Activated CD4-positive, alpha-beta T cell treated with anti-CD3 and anti-CD28 coated beads, Interleukin-2, Interleukin-6, amounts not matched to agents 100 ng/mL and 50 ng/mL, durations not matched to agents 16 hours and 8 hours (primary cell): Measurements from ENCODE around the gene FNDC1.
"Not testable (repeated sequence)": the region's sequence is repeated elsewhere in the genome, so short reads cannot be mapped to it uniquely, and the experiment has no call there.

Experiments used
- DNase-seq: peaks from one replicate; pipeline ENCODE4 v3.0.0-alpha.2; 2020

The FNDC1 gene

GRCh38 chr6:159259441-159260125 lies 90.4 kb downstream of the FNDC1 start:
- DNase-seq, result no peak

- DNase-seq, result no peak
These were observed 91.0 kb downstream of the FNDC1 start for GRCh38 chr6:159260208-159260607.

DNA sequence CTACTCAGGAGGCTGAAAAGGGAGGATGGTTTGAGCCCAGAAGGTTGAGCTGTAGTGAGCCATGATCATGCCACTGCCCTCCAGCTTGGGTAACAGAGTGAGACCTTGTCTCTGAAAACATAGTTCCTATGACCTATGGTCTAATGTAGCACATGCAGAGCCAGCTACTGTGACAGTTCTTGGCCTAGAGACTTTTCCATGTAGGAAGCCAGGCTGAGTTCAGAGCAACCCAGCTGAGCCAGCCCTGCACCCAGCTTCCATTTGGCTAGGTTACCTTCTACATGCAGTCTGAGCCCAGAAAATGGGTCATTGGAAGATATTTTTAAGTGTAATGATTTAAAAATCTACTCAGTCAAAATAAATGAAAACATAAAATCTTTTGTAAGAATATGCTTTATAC lies 92.8 kb downstream of the FNDC1 start:
- no peak for DNase-seq

GRCh38 chr6:159262586-159262985 lies 93.4 kb downstream of the FNDC1 start:
- no peak for DNase-seq

- peak; percentile 4 for DNase-seq
These were observed 98.0 kb downstream of the FNDC1 start for GRCh38 chr6:159267165-159267564.

DNA sequence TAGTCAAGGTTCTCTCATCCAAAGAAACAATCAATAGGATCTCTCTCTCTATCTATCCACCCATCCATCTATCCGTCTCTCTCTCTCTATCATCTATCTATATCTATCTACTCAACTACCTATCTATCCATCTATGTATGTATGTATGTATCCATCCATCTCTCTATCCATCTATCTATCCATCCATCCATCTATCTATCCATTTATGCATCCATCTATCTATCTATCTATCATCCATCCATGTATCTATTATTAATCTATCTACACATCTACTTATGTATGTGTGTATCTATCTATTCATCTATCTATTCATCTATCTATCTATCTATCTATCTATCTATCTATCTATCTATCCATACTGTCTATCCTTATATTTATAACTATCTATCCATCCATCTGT lies 99.3 kb downstream of the FNDC1 start:
- DNase-seq, result no peak

DNA sequence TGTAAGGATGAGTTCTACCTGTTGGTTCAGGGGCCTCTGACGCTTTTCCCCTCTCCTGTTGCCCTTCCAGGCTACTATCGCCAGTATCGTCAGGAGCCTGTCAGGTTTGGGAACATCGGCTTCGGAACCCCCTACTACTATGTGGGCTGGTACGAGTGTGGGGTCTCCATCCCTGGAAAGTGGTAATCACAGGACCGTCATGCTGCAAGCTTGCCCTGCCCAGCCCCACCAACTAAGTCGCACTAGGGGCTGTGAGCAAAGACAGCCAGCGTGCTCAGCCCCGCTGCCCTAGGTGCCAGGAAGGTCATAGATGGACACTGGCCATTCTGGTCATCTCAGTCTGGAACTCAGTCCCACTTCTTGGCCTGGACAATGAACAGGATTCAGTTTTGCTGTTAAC lies 102.1 kb downstream of the FNDC1 start:
- no peak for DNase-seq

- DNase-seq, result no peak
These were observed 109.4 kb downstream of the FNDC1 start for GRCh38 chr6:159278626-159279025.

DNA sequence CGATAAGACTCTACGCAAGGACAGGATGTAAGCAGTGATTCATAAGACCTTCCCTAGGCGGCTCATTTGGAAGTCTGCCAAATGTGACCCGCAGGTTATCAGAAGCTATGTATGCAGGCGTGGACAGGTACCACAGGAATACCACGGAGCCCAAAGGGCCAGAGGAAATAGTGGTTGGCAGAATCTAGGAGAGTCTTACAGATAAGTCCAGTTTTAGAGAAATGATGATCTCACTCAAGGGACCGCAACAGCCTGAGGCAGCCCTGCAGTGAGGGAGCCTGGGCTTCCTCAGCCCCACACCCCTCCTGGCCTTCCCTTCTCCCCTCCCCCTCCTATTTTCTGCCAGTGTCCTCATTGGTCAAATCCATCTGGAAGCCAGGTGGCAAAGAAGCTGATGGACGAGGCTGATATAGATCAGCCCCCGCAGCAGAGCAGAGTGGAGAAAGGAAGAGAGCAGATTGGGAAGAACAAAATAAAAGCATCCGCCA lies 110.6 kb downstream of the FNDC1 start:
- DNase-seq, result no peak

GRCh38 chr6:159282421-159282820 lies 113.2 kb downstream of the FNDC1 start:
- DNase-seq, result no peak

- DNase-seq, result not testable (repeated sequence)
These were observed 115.5 kb downstream of the FNDC1 start for GRCh38 chr6:159284661-159285060.

DNA sequence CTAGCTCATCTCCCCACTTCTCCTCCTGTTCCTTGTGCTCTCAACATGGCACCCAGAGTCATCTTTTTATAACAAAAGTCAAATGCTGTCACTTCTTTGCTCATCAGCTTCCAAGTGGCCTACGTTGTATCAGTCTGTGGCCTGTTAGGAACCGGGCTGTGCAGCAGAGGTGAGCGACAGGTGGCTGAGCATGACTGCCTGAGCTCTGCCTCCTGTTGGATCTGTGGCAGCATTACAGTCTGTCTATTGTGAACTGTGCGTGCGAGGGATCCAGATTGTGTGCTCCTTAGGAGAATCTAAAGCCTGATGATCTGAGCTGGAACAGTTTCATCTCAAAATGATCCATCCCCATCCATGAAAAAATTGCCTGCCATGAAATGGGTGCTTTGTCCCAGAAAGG lies 129.6 kb downstream of the FNDC1 start:
- DNase-seq, result no peak

GRCh38 chr6:159299566-159299965 lies 130.4 kb downstream of the FNDC1 start:
- DNase-seq, result no peak

- DNase-seq, result no peak
These were observed 132.1 kb downstream of the FNDC1 start for GRCh38 chr6:159301277-159301676.

DNA sequence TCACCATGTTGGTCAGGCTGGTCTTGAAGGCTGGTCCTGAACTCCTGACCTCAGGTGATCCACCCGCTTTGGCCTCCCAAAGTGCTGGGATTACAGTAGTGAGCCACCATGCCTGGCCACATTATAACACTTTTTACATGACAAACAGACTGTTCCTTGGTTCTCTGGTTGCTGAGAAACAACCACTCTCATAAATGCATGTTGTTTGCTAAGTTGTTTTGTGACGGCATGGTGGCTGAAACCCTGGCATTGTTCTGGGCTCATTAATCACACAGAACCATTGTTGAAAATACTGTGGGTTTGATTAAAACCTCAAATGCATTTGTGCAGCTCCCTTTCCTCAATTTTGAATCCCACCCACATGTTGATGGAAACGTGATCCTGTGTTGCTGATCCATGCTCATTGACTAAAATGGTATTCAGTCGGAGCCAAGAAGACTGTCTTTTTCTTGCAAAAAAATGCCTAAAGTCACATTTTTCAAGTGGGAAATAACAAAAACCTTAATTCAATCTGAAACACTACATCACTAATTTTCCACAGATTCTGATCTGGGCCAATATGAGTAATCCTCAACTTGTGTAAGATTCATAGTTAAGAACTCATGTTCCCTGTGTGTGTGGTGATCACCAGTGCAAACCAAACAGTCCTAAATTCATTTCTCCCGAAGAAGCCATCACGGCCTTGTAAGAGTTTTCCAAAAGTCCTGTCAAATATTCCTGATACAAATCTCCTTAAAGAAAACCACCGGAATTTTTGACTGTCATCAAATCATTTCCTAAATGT lies 132.8 kb downstream of the FNDC1 start:
- DNase-seq, result no peak

GRCh38 chr6:159302594-159302992 lies 133.4 kb downstream of the FNDC1 start:
- no peak for DNase-seq

DNA sequence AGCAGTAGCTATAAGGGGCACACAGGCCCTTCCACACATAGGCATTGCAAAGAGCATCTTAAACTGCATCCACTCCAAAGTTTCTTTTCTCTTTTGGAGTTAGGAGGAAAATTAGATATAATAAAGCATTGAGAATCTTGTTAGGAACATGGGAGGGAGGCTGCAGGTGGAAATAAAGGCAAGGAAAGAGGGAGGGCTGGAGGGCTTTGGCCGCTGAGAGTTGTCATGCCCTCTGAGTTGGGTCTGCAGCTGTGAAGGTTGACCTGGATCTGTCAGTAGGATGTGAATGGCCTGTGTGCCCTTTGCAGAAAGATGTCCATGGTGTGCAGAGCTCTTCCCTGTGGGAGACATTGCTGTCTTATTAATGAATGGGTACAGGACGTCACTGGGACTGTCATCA lies 134.0 kb downstream of the FNDC1 start:
- no peak for DNase-seq

DNA sequence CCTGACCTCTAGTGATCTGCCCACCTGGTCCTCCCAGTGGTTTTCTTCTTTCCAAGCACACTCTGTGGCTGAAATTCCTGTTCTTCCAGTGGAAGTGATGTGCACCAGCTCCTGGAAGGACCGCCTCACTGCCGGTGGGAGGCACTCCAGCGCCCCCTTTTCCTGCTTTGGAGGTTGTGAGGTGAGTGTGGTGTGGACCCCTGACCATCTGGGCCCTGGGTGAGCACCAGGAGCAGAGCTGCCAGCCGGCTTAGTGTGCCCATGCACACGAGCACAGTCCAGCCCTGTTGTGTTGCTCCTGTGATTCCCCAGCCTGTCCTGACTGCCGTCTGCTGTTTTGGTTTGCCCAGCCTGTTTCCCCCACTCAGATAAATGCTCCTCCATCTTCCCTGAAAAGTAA lies 134.6 kb downstream of the FNDC1 start:
- no peak for DNase-seq

GRCh38 chr6:159304641-159305040 lies 135.4 kb downstream of the FNDC1 start:
- DNase-seq, result no peak

DNA sequence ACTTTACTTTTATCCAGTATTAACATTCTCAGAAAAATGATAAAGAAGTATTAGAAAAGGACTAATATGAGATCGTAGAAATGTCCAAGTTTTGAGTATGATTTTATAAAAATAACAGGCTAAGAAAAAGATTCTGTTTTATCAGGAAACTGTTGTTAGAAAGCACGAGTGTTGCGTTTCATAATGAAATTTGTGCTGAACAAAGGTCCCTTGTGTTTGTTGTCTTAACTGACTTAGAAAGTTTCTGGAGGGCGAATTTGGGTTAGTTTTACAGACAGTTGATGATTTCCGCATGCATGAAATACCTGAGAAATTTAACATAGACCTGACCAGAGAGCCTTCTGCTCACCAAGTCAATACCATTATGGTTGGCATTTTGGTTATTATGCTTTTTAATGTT lies 136.0 kb downstream of the FNDC1 start:
- no peak for DNase-seq

- no peak for DNase-seq
These were observed 136.8 kb downstream of the FNDC1 start for GRCh38 chr6:159305804-159306537.

DNA sequence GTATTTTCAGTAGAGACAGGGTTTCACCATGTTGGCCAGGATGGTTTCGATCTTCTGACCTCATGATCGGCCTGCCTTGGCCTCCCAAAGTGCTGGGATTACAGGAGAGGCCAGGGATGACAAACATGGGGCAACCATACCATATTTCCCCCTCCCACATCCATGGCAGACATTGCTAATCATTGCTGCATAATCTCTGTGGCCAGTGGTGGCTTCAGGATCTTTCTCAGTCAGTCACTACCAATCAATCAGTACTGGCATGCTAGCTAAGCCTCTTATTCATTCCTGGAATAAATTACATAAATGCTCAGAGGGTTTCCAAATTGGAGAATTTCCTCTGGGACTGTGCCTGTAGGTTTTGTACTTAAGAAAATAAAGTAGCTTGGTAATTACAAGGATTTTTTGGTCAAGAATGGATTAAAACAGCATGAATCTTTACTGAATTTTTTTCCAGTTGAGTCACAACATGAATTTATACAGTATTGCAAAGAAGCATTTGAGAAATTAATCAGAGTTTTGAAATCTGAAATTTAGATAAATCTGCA lies 138.1 kb downstream of the FNDC1 start:
- no peak for DNase-seq

- no peak for DNase-seq
These were observed 139.0 kb downstream of the FNDC1 start for GRCh38 chr6:159308198-159308597.
